OCI-LY7 (cell line): ENCODE measurements around the gene LAMA2.

Experiments used
- EZH2phosphoT487 ChIP-seq: fragments of 200-600 bp; sonication (generic); IDR thresholded peaks from 2 replicates; pipeline ENCODE4 v1.6.1; 2018; ENCODE audit warnings: low read depth, borderline replicate concordance, mild to moderate bottlenecking, mixed run types, antibody characterized with exemption, low read length, moderate library complexity, mixed read lengths
- TF ChIP-seq, protein P1 (sequence below): fragments of 200-600 bp; sonication (generic); conservative IDR thresholded peaks from 2 replicates; pipeline ENCODE4 v1.5.1; 2014; ENCODE audit warnings: mild to moderate bottlenecking, antibody characterized with exemption, low read length, moderate library complexity, mixed read lengths

DNA sequence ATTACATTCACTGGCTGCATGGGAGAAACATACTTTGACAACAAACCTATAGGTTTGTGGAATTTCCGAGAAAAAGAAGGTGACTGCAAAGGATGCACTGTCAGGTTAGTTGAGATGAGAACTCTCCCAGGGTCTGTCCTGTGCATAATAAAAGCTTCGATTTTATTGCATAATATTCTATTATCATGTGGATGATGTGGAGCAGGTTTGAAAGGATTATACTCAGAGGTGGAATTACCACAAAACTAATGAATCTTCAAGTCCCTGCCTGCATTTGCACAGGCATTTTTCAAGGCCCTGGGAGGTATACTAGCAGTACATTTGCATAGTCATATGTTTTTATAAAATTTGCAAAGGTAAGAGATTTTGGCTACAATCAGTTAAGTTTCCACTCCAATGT is 577.3 kb downstream of the LAMA2 start:
- TF ChIP-seq, protein P1, sequence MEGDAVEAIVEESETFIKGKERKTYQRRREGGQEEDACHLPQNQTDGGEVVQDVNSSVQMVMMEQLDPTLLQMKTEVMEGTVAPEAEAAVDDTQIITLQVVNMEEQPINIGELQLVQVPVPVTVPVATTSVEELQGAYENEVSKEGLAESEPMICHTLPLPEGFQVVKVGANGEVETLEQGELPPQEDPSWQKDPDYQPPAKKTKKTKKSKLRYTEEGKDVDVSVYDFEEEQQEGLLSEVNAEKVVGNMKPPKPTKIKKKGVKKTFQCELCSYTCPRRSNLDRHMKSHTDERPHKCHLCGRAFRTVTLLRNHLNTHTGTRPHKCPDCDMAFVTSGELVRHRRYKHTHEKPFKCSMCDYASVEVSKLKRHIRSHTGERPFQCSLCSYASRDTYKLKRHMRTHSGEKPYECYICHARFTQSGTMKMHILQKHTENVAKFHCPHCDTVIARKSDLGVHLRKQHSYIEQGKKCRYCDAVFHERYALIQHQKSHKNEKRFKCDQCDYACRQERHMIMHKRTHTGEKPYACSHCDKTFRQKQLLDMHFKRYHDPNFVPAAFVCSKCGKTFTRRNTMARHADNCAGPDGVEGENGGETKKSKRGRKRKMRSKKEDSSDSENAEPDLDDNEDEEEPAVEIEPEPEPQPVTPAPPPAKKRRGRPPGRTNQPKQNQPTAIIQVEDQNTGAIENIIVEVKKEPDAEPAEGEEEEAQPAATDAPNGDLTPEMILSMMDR = no peak
- no peak for TF ChIP-seq EZH2phosphoT487
